ENCODE measurements around the gene RFC3. TPM values are rescaled to one million over a fixed set of nuclear protein-coding genes. Genes with fewer than 3 reads are reported as not detected.

The RFC3 gene
- total and polyA plus RNA-seq, 9 of the 15 experiments (the other 6 are each of a cell fraction or from before 2014, with no cell fraction given): 31.3 to 94.0 (median 54.0) TPM

GRCh38 chr13:33789739-33790138 lies 28.2 kb upstream of the RFC3 start:
- DNase-seq (ENCODE audit: extremely low read depth in 1 of 4, low spot score in 3 of 4) (no peak), ATAC-seq (no peak), FAIRE-seq (no peak)
- no peaks in the 10 kb centered on the region for H3K36me3 ChIP-seq (ENCODE audit: control insufficient read depth, insufficient read depth, low read length)
- no peak overlapping the region for H3K4me3 ChIP-seq
- H3K27me3 ChIP-seq (ENCODE audit: control insufficient read depth in 2 of 2, insufficient read depth in 2 of 2, low read length in 2 of 2): no peaks in the 10 kb centered on the region
- no peaks in the 10 kb centered on the region for H3K9me3 ChIP-seq (replicated peaks; ENCODE audit: control insufficient read depth, insufficient read depth, low read depth, low read length)
- 3% methylated on average over 4 of the region's 4 CpGs for WGBS (ENCODE audit: insufficient coverage, low coverage, missing lambda C conversion rate)
- no peak overlapping the region for H2AFZ ChIP-seq (ENCODE audit: low read depth, low read length)
- POLR2A ChIA-PET: no interaction called here
- CTCF ChIA-PET (ENCODE audit: low intra/inter-chr PET ratio): no interaction called here
- no peak overlapping the region for H3K27ac ChIP-seq (ENCODE audit: extremely low read depth, low read depth, low read length)
- no peaks in the 10 kb centered on the region for H3K4me1 ChIP-seq (replicated peaks in 1 of 2; ENCODE audit: control insufficient read depth in 2 of 2, insufficient read depth in 2 of 2, low read length in 2 of 2)
- TF ChIP-seq IRF2 (CRISPR knock-in tag; IDR thresholded peaks at IDR 0.05) (no peak), HSF4 (CRISPR knock-in tag; IDR thresholded peaks at IDR 0.05; ENCODE audit: borderline replicate concordance) (no peak), ZNF217 (CRISPR knock-in tag; IDR thresholded peaks at IDR 0.05) (no peak), SRF (CRISPR knock-in tag; IDR thresholded peaks at IDR 0.05) (no peak), JUN (IDR thresholded peaks at IDR 0.05; ENCODE audit: borderline replicate concordance, low read depth, low read length) (no peak), JUN (CRISPR knock-in tag; IDR thresholded peaks at IDR 0.05; ENCODE audit: borderline replicate concordance) (no peak), BRCA1 (IDR thresholded peaks at IDR 0.05) (no peak), BRCA1 (CRISPR knock-in tag; IDR thresholded peaks at IDR 0.05) (no peak)
- no peak overlapping the region for H3K4me2 ChIP-seq (ENCODE audit: insufficient read depth, low read length)
- no peak overlapping the region for H3K9ac ChIP-seq (ENCODE audit: insufficient read depth in 1 of 2, low read depth in 2 of 2, low read length in 2 of 2)
- no peaks in the 10 kb centered on the region for H3K9me1 ChIP-seq (ENCODE audit: control insufficient read depth, insufficient read depth, low read length)
- in situ Hi-C loops (cut with MboI): no loop called here
- no TSS peak for BruUV-seq (replicated peaks)
- intact Hi-C loops (cut with micrococcal nuclease): no loop called here
- H4K20me1 ChIP-seq (replicated peaks; ENCODE audit: control insufficient read depth, insufficient read depth, low read length): no peaks in the 10 kb centered on the region
- H3K79me2 ChIP-seq (ENCODE audit: control insufficient read depth, insufficient read depth, low read length): no peaks in the 10 kb centered on the region

DNA sequence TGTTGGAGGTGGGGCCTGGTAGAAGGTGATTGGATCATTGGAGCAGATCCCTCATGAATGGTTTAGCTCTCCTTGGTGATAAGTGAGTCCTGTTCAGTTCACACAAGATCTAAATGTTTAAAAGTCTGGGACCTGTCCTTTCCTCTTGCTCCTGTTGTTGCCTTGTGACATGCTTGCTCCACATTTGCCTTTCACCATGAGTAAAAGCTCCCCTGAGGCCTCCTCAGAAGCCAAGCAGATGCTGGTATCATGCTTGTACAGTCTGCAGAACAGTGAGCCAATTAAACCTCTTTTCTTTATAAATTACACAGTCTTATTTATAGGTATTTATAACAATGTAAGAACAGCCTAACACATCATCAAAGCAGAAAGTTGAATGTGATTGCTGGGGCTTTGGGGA lies 24.2 kb upstream of the RFC3 start:
- H3K9me1 ChIP-seq (ENCODE audit: control insufficient read depth, insufficient read depth, low read length): no peaks in the 10 kb centered on the region
- H2AFZ ChIP-seq (ENCODE audit: low read depth, low read length): no peak overlapping the region
- no peaks in the 10 kb centered on the region for H4K20me1 ChIP-seq (replicated peaks; ENCODE audit: control insufficient read depth, insufficient read depth, low read length)
- H3K27ac ChIP-seq (ENCODE audit: extremely low read depth, low read depth, low read length): no peak overlapping the region
- ATAC-seq (no peak), FAIRE-seq (no peak), DNase-seq (ENCODE audit: extremely low read depth in 1 of 4, low spot score in 3 of 4) (no peak)
- in situ Hi-C loops (cut with MboI) (no loop called here), intact Hi-C loops (cut with micrococcal nuclease) (no loop called here)
- H3K9me3 ChIP-seq (replicated peaks; ENCODE audit: control insufficient read depth, insufficient read depth, low read depth, low read length): no peaks in the 10 kb centered on the region
- no peaks in the 10 kb centered on the region for H3K79me2 ChIP-seq (ENCODE audit: control insufficient read depth, insufficient read depth, low read length)
- no peaks in the 10 kb centered on the region for H3K27me3 ChIP-seq (ENCODE audit: control insufficient read depth in 2 of 2, insufficient read depth in 2 of 2, low read length in 2 of 2)
- no peaks in the 10 kb centered on the region for H3K36me3 ChIP-seq (ENCODE audit: control insufficient read depth, insufficient read depth, low read length)
- ChIA-PET POLR2A (no interaction called here), CTCF (ENCODE audit: low intra/inter-chr PET ratio) (no interaction called here)
- TF ChIP-seq TFAM (CRISPR knock-in tag; conservative IDR thresholded peaks at IDR 0.05): no peak
- TF ChIP-seq ZFP1 (CRISPR knock-in tag; IDR thresholded peaks at IDR 0.05): no peak
- TF ChIP-seq PRPF4 (IDR thresholded peaks at IDR 0.05; ENCODE audit: insufficient read depth, low read depth, low read length, poor library complexity, severe bottlenecking): no peak
- no peak for TF ChIP-seq NFIC (IDR thresholded peaks at IDR 0.05)
- TF ChIP-seq MCM7 (IDR thresholded peaks at IDR 0.05): no peak
- no peak for TF ChIP-seq NCOA4 (IDR thresholded peaks at IDR 0.05; ENCODE audit: partially characterized antibody)
- TF ChIP-seq ZBTB12 (CRISPR knock-in tag; IDR thresholded peaks at IDR 0.05): no peak
- TF ChIP-seq ZC3H8 (IDR thresholded peaks at IDR 0.05): no peak
- H3K4me3 ChIP-seq: no peak overlapping the region
- H3K4me2 ChIP-seq (ENCODE audit: insufficient read depth, low read length): no peak overlapping the region
- BruUV-seq (replicated peaks): no TSS peak
- H3K4me1 ChIP-seq (replicated peaks in 1 of 2; ENCODE audit: control insufficient read depth in 2 of 2, insufficient read depth in 2 of 2, low read length in 2 of 2): no peaks in the 10 kb centered on the region
- H3K9ac ChIP-seq (ENCODE audit: insufficient read depth in 1 of 2, low read depth in 2 of 2, low read length in 2 of 2): no peak overlapping the region
